Measurements from ENCODE around the gene QRICH1. TPM values are rescaled to one million over a fixed set of nuclear protein-coding genes. Genes with fewer than 3 reads are reported as not detected.
A peak's percentile ranks its signal among the peaks of the same experiment; 100 is the strongest.
"Not testable (repeated sequence)": the region's sequence is repeated elsewhere in the genome, so short reads cannot be mapped to it uniquely, and the experiment has no call there.

QRICH1 gene
- total RNA-seq, 1 donor from 2014 or later: 101 TPM

DNA sequence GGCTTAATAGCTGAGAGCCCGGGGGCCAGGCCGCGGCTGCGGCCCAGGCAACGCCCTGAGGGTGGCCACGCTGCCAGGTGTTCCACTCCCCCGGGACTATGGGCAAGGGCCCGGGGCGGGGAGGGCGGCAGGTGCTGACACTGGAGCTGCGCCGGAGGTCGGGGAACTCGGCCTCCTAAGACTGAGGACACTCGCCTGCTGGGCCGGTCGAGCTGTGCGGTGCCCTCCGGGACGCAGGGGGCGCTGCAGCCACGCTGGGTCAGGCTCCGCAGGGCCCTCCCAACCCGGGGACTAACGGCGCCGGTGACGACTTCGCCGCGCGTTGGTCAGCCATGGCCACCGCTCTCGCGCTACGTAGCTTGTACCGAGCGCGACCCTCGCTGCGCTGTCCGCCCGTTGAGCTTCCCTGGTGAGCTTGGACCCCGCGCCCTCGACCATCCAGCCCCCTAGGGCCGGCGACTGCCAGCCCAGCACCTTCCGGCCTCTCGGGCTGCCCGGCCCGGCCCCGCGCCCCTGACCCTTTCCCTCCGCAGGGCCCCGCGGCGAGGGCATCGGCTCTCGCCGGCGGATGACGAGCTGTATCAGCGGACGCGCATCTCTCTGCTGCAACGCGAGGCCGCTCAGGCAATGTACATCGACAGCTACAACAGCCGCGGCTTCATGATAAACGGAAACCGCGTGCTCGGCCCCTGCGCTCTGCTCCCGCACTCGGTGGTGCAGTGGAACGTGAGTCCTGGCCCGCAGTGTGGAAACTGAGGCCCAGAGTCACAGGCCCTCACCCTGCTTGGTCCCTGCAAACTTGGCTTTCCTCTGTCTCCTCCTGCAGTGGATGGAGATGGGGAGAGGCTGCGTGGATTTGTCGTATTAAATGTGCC lies 71.8 kb downstream of the QRICH1 start, which contains the start of gene NDUFAF3:
NDUFAF3 (plus strand) TSS at position 309 of the 875 bp plus-strand sequence; CDS start at position 333, 24 bp downstream.
- ATAC-seq (peak; percentile 86), DNase-seq (ENCODE audit: low spot score) (peak; percentile 95)
- intact Hi-C loops (cut with DNase I): no loop called here

DNA sequence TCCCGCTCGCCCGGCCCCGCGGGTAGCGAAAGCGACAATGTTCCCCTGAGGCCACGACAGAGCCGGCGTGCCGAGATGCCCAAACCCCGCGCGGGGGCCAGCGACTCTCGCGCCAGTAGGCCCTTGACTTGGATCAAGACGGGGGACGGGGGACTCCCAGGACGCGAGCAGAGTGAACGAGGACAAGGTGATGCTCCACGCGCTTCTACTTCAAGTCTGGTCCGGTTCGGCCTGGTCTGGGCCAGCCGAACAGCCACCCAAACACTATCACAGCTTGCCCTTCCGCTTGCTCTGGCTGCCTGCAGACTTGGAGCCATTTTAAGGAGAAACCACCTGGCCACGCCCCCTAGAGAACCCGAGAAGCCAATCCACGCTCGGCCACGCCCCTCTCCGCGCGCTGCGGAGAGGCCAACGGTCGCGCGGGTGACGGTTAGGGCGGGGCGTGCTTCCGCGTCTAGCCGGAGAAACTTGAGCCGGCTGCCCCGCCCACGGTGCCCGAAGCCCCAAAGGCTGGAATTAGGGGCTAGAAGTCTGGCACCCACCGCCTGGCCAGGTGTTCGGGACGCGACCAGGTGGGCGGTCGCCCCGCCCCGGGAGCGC lies 72.6 kb downstream of the QRICH1 start:
- intact Hi-C loops (cut with DNase I): no loop called here
- peak; percentile 100 for DNase-seq (ENCODE audit: low spot score)
- peak; percentile 93 for ATAC-seq

DNA sequence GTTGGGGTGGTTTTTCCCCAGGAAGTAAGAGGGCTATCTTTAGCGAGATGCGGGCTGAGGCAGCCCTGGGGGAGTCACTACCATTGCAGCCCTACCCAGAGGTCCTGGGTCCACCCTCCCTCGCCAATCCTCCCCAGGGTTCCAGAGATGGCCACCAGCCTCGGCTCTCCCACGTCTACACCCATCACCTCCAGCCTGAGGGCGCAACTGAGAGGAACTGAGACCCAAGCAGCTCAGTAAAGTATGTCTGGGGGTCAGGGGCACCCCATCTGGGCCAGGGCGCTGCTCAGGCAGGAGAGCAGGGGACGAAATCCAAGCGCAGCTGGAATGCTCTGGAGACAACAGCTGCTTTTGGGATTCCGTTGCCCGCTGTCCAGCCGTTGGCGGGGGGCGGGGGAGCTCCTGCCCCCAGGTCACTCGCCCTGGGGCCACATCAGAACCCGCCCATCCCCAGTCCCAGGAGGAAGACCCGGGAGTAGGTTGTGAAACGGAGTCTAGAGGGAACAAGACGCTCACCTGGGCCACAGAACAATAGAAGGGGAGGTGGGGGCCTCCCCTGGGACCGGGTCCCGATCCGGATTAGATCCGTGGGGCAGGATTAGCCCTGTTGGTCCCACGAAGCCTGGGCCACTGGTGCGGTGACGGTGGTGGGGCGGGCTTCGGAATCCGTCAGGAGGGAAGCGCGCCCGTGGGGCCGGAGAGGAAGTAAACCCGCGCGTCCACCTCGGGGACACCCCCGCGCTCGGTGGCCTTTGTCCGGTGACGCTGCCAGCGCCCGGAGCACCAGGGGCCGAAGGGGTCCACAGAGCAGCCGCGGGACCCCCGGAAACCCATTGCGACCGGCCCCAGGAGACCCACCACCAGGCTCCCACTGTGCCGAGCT lies 73.3 kb downstream of the QRICH1 start:
- intact Hi-C loops (cut with DNase I): no loop called here
- ATAC-seq (peak; percentile 4), DNase-seq (ENCODE audit: low spot score) (peak; percentile 81)

DNA sequence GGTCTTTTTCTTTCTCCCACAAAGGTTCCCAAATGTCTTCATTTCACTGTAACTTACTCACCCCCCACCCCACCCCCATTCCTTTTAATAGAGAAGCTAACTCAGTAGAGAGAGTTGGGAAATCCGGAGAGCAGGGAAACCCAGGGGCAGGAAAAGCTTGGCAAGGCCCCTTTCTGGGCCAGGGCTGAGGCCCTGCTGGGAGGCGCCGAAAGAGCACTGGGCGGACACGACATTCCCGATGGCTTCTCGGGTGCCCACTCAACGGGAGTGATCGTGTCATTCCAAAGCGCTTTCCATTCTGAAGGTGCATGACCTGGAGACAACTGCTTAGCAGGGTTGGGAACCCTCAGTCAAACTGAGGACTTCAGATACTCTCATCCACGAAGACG lies 73.9 kb downstream of the QRICH1 start:
- ATAC-seq (no peak), DNase-seq (ENCODE audit: low spot score) (no peak)
- intact Hi-C loops (cut with DNase I): no loop called here

DNA sequence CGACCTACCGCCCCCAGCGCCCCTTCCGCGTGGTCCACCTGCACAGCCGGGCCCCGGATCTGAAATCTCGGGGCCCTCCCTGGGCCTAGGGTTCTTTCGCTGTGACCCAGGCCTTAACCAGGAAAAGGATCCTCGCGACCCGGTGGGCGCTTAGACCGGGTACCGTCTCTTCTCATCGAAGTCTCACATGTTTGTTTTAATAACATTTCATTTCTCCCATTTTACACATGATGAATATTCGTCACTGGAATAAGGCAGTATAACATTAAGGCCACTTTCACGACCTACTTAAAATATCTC lies 75.2 kb downstream of the QRICH1 start:
- DNase-seq (ENCODE audit: low spot score) (no peak), ATAC-seq (no peak)
- intact Hi-C loops (cut with DNase I): no loop called here

DNA sequence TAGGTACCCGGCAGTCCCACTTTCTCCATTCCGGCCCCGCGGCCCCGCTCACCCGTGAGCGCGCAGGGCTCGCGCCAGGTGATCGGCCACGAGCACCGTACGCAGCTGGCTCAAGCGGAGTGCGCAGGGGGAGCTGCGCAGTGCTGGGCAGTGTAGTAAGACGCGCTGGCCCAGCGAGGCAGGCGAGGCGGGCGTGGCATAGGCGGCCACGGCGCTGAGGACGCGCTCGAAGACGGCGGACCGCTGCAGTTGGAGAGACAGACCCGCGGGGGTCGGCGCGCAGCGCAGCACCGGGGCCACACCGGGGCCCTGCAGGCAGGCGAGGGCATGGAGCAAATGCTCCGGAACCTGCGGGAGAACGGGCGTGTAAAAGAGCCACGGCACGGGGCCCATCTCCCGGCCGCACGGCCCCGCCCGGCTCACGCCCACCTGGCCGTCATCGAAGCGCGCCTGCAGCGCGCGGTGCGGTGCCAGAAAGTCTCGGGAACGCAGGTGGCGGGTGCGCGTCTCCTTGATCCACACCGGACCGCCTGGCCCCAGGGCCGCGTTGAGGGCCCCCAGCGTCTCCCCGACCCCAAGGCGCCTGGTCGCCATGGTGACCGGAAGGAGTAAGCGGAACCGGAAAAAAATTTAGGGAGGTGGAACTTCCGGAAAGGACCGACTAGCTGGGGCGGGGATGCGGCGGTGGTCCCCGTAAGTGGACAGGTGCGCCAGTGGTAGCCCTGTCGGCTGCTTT lies 75.7 kb downstream of the QRICH1 start, which contains the start of gene DALRD3:
DALRD3 (minus strand) TSS at position 610 of the 736 bp plus-strand sequence; CDS start at position 594, 16 bp downstream.
- peak; percentile 82 for DNase-seq (ENCODE audit: low spot score)
- ATAC-seq: peak; percentile 3
- intact Hi-C loops (cut with DNase I): no loop called here

DNA sequence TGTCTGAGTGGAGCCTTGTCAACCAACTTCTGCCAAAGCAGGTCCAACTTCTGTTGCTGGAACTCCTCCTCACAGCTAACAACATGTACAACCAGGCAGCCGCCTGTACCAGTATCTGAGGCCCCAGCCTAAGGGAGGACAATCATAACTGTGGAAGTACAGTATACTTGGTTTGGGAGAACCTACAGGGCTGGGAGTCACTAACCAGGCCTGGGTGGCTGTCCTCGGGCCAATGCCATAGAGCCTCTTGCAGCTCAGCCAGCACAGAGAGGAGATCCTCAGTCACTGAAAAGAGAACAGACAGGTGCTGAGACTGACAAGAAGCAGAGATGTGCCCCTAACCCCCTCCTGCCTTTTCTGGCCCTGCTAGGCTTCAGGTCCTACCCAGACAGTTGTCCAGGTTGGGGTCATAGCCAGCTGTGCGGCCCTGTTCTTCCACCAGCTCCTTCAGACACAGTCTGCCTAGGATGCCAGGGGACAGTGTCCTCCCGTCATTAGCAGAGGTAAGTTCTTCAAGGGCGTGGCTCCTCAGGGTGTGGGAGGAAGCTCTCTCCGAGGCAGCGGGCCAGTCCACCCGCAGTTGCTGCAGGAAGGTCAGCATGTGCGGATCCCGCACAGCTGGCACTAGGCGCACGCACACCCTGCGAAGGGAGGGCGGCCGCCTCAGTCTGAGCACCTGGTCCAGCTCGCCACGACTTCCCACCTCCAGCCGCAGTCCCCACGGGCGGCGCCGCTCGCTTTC lies 76.5 kb downstream of the QRICH1 start:
- DNase-seq (ENCODE audit: low spot score): no peak
- no peak for ATAC-seq
- intact Hi-C loops (cut with DNase I): no loop called here

DNA sequence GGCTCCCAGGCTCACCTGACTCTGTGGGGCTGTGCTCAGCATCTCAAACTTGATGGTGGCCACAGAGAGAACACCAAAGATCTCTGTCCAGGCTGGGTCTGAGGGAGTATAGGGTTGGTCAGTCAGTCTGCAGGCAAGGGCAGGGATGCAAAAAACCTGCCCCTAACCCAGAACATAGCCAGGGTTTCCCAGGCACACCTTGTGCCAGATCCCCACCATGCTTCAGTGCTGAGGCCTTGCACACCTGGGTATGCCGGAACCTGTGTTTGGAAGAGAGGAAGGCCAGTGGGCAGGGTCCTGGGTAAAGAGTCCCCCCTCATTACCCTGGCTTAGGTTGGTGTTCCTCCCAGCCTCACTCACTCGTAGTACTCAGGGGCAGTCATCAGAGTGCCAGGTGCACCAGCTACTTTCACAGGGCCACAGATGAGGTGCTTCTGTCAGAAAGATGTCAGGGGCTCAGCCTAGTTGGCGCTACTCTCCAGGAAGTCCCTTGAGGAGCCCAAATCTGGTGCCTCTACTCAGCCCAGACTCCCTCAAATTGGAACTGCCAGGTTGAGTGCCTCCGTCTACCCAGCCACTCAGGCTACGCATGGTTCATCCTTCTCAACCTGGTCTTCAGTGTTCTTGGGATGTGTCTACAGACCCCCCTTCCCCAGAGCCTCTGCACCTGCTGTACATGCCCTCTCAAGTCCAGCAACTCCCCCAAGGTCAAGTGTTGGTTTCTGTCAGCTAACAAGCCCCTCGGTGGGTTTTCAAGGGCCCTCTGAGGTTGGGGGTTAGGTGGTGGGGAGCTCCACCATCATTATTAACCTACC lies 77.2 kb downstream of the QRICH1 start:
- DNase-seq (ENCODE audit: low spot score): no peak
- intact Hi-C loops (cut with DNase I): no loop called here
- no peak for ATAC-seq

DNA sequence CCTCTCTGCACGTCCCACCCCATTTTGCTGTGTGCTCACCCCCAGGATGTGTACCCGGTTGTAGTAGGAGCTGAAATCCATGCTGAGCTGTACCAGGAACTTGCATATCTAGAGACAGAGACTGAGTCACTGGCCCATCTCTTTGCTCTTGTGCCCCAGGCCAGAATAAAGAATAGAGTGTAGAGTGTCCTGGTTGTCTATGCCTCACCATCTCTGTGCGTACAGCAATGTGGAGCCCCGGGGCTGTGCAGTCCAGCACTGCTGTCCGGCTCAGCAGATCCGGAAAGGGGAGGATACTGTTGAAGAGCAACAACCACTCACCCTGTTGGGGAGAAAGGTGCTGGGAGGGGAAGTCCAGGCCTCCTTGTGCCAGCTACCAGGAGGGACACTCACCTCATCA lies 78.1 kb downstream of the QRICH1 start:
- ATAC-seq (no peak), DNase-seq (ENCODE audit: low spot score) (no peak)
- intact Hi-C loops (cut with DNase I): no loop called here

DNA sequence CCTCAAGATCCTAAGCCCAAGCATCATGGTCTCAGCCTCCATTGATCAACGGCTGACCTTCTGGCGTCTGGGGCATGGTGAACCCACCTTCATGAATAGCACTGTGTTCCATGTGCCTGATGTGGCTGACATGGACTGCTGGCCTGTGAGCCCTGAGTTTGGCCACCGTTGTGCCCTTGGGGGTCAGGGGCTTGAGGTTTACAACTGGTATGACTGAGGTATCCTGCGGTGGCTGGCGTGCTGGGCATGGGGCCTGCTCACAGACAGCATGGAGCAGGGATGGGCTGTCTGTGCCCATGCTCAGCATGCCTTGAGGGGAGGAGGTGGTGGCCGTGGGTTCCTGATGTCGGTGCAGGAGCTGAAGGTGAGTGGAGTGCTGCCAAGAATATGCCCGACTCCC lies 78.8 kb downstream of the QRICH1 start:
- intact Hi-C loops (cut with DNase I): no loop called here
- ATAC-seq (no peak), DNase-seq (ENCODE audit: low spot score) (no peak)

DNA sequence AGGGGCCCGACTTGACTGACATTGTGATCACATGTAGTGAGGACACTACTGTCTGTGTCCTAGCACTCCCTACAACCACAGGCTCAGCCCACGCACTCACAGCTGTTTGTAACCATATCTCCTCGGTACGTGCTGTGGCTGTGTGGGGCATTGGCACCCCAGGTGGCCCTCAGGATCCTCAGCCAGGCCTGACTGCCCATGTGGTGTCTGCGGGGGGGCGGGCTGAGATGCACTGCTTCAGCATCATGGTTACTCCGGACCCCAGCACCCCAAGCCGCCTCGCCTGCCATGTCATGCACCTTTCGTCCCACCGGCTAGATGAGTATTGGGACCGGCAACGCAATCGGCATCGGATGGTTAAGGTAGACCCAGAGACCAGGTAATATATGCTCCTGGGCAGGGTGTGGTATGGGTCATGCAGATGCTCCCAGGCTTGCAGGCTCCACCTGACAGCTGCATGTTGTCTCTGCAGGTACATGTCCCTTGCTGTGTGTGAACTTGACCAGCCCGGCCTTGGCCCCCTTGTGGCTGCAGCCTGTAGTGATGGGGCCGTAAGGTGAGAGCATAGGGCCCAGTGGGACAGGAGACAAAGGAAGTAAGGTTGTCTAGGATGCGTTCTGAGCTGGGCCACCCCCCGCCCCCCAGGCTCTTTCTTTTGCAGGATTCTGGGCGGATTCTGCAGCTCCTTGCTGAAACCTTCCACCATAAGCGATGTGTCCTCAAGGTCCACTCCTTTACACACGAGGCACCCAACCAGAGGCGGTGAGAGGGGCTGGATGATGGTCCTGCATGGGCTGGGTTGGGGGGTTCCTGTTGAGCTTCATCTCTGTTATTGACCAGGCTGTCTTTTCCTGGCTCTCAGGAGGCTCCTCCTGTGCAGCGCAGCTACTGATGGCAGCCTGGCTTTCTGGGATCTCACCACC lies 79.9 kb downstream of the QRICH1 start:
- no peak for DNase-seq (ENCODE audit: low spot score)
- intact Hi-C loops (cut with DNase I): no loop called here
- no peak for ATAC-seq

DNA sequence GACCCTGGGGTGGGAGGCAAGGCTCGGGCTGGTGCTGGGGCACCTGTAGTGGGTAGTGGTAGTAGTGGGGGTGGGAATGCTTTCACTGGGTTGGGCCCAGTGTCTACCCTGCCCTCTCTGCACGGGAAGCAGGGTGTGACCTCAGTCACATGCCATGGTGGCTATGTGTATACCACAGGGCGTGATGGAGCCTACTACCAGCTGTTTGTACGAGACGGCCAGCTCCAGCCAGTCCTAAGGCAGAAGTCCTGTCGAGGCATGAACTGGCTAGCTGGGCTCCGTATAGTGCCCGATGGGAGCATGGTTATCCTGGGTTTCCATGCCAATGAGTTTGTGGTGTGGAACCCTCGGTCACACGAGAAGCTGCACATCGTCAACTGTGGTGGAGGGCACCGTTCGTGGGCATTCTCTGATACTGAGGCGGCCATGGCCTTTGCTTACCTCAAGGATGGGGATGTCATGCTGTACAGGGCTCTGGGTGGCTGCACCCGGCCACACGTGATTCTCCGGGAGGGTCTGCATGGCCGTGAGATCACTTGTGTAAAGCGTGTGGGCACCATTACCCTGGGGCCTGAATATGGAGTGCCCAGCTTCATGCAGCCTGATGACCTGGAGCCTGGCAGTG lies 80.6 kb downstream of the QRICH1 start:
- intact Hi-C loops (cut with DNase I): no loop called here
- ATAC-seq: no peak
- no peak for DNase-seq (ENCODE audit: low spot score)

DNA sequence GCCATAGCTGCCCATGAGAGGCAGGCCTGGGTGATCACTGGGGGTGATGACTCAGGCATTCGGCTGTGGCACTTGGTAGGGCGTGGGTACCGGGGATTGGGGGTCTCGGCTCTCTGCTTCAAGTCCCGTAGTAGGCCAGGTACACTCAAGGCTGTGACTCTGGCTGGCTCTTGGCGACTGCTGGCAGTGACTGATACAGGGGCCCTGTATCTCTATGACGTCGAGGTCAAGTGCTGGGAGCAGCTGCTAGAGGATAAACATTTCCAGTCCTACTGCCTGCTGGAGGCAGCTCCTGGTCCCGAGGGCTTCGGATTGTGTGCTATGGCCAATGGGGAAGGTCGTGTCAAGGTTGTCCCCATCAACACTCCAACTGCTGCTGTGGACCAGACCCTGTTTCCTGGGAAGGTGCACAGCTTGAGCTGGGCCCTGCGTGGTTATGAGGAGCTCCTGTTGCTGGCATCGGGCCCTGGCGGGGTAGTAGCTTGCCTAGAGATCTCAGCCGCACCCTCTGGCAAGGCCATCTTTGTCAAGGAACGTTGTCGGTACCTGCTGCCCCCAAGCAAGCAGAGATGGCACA lies 81.3 kb downstream of the QRICH1 start:
- DNase-seq (ENCODE audit: low spot score): no peak
- ATAC-seq: no peak
- intact Hi-C loops (cut with DNase I): no loop called here

DNA sequence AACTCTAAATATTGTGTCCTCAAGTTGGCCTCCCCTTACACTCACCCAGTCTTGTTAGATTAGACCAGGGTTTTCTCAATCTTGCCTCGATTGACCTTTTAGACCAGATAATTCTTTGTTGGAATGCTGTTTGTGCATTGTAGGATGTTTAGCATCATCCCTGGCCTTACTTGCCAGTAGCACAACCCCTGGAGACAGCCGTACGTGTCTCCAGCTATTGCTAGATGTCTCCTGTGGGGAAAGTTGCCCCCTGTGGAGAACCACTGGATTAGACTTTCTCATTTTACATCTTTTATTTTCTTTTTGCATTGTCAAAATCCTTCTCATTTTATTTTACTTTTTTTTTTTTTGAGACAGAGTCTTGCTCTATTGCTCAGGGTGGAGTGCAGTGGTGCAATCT lies 84.5 kb downstream of the QRICH1 start:
- DNase-seq (ENCODE audit: low spot score): no peak
- intact Hi-C loops (cut with DNase I): no loop called here
- no peak for ATAC-seq

DNA sequence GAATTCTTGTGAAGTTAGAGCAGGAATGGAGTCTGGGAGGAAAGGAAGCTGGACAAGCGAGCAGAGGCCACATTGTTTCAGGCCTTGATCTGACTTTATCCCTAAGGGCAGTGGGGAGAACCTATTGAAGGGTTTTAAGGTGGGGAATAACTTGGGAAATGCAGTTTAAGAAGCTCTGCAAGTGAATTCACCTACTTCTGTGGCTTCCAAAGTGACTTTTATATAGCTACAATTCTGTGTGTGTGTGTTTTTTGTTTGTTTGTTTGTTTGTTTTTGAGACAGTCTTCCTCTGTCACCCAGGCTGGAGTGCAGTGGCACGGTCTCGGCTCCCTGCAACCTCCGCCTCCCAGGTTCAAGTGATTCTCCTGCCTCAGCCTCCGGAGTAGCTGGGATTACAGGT lies 85.2 kb downstream of the QRICH1 start:
- intact Hi-C loops (cut with DNase I); DNase-seq (ENCODE audit: low spot score); ATAC-seq: not testable (repeated sequence)

Data from sciatic nerve (tissue), 2 donors.